Dermis blood vessel endothelial cell (primary cell): Measurements from ENCODE around the gene PPFIBP2. TPM values are rescaled to one million over a fixed set of nuclear protein-coding genes. Genes with fewer than 3 reads are reported as not detected.

Experiments used
- DNase-seq: peaks from one replicate; pipeline ENCODE4 v3.0.0; 2010
- total RNA-seq: library from RNA; depleted of rRNA; stranded (reverse); fragments of >200 nt; gene quantifications from 2 replicates; pipeline ENCODE4 v1.2.3, GENCODE V29; 2014

PPFIBP2 gene
- total RNA-seq, 1 donor from 2014 or later: 3.2 TPM

GRCh38 chr11:7604331-7604955, 90.6 kb downstream of the PPFIBP2 start:
- DNase-seq: peak; percentile 39

- peak; percentile 97 for DNase-seq
Observed at GRCh38 chr11:7605186-7605943, 91.6 kb downstream of the PPFIBP2 start.

- DNase-seq: peak; percentile 15
Observed at GRCh38 chr11:7606496-7606895, 92.7 kb downstream of the PPFIBP2 start.

GRCh38 chr11:7609015-7609414, 95.2 kb downstream of the PPFIBP2 start:
- no peak for DNase-seq

GRCh38 chr11:7609521-7609920, 95.7 kb downstream of the PPFIBP2 start:
- DNase-seq: no peak

GRCh38 chr11:7610393-7610792, 96.6 kb downstream of the PPFIBP2 start:
- DNase-seq: no peak

GRCh38 chr11:7611411-7611810, 97.6 kb downstream of the PPFIBP2 start:
- no peak for DNase-seq

- no peak for DNase-seq
Observed at GRCh38 chr11:7612056-7612660, 98.4 kb downstream of the PPFIBP2 start.

- no peak for DNase-seq
Observed at GRCh38 chr11:7612661-7613393, 99.0 kb downstream of the PPFIBP2 start.

GRCh38 chr11:7613394-7613720, 99.6 kb downstream of the PPFIBP2 start:
- no peak for DNase-seq

- DNase-seq: no peak
Observed at GRCh38 chr11:7614656-7615055, 100.9 kb downstream of the PPFIBP2 start.

- DNase-seq: no peak
Observed at GRCh38 chr11:7617032-7617431, 103.2 kb downstream of the PPFIBP2 start.

- no peak for DNase-seq
Observed at GRCh38 chr11:7619322-7619721, 105.5 kb downstream of the PPFIBP2 start.

- DNase-seq: no peak
Observed at GRCh38 chr11:7621090-7621489, 107.3 kb downstream of the PPFIBP2 start.

- no peak for DNase-seq
Observed at GRCh38 chr11:7621554-7621953, 107.8 kb downstream of the PPFIBP2 start.

- no peak for DNase-seq
Observed at GRCh38 chr11:7622721-7623120, 108.9 kb downstream of the PPFIBP2 start.

- DNase-seq: peak; percentile 4
Observed at GRCh38 chr11:7628660-7629059, 114.9 kb downstream of the PPFIBP2 start.

GRCh38 chr11:7630002-7630401, 116.2 kb downstream of the PPFIBP2 start:
- DNase-seq: peak; percentile 95

- no peak for DNase-seq
Observed at GRCh38 chr11:7632211-7632610, 118.4 kb downstream of the PPFIBP2 start.

GRCh38 chr11:7635137-7635536, 121.3 kb downstream of the PPFIBP2 start:
- DNase-seq: no peak

GRCh38 chr11:7635708-7636107, 121.9 kb downstream of the PPFIBP2 start:
- no peak for DNase-seq

- DNase-seq: no peak
Observed at GRCh38 chr11:7636350-7636749, 122.6 kb downstream of the PPFIBP2 start.

- DNase-seq: peak; percentile 84
Observed at GRCh38 chr11:7637447-7638157, 123.8 kb downstream of the PPFIBP2 start.
